HG02852 (cell line): ENCODE data around the gene PRR23B.

Source experiments
- ATAC-seq: cut with Tn5 transposase; IDR thresholded peaks from one replicate; pipeline ENCODE4 v1.9.1; 2021; ENCODE audit warnings: mild to moderate bottlenecking, moderate library complexity; ENCODE audit not compliant: unreplicated experiment

Gene PRR23B

GRCh38 chr3:138975351-138975750, 45.4 kb downstream of the PRR23B start:
- no peak for ATAC-seq

- no peak for ATAC-seq
These were observed 46.3 kb downstream of the PRR23B start for GRCh38 chr3:138974462-138974861.

GRCh38 chr3:138972941-138973340, 47.8 kb downstream of the PRR23B start:
- no peak for ATAC-seq

- ATAC-seq, result no peak
These were observed 48.9 kb downstream of the PRR23B start for GRCh38 chr3:138971766-138972320.
